Right lobe of liver (tissue), 4 donors: ENCODE measurements around the gene UBB.

ENCODE experiments used
- POLR2A ChIP-seq: fragments of 450-650 bp; IDR thresholded peaks from one replicate; pipeline ENCODE4 v1.6.1; 2017; ENCODE audit warnings: antibody characterized with exemption, mild to moderate bottlenecking
- TF ChIP-seq, protein P1 (sequence below), 4 donors: fragments of 200-600 bp in 3 of 4; fragments of 450-650 bp in 1 of 4; IDR thresholded peaks; one replicate each; pipeline versions ENCODE4 v1.5.1 to v1.8.0; 2016 to 2022; ENCODE audit warnings: antibody characterized with exemption in 4 of 4, mild to moderate bottlenecking in 2 of 4
- donor health status: DM: no; HTN: no; CAD: no.
- donor health status: DM: no; HTN: no; CAD: no.
- donor health status: DM: no; HTN: yes; CAD: no.

DNA sequence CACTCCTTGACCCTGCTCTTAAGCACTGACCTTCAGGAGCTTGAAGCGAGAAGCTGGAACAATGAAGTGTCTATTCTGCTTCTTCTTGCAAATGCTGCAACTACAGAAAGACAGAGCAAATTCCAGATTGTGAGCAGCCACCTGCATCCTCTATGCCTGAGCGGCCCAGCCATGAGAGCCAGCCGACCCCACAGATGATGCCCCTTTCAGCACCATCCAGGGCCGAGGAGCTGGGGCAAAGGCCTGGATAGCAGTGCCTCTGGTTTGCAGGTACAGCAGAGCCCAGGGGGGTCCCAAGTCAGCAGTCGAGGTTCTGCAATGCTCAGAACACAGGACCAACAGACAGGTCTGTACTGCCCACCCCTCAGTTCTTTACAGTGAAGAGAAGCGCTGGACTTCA lies 32.3 kb upstream of the UBB start:
- TF ChIP-seq, protein P1, sequence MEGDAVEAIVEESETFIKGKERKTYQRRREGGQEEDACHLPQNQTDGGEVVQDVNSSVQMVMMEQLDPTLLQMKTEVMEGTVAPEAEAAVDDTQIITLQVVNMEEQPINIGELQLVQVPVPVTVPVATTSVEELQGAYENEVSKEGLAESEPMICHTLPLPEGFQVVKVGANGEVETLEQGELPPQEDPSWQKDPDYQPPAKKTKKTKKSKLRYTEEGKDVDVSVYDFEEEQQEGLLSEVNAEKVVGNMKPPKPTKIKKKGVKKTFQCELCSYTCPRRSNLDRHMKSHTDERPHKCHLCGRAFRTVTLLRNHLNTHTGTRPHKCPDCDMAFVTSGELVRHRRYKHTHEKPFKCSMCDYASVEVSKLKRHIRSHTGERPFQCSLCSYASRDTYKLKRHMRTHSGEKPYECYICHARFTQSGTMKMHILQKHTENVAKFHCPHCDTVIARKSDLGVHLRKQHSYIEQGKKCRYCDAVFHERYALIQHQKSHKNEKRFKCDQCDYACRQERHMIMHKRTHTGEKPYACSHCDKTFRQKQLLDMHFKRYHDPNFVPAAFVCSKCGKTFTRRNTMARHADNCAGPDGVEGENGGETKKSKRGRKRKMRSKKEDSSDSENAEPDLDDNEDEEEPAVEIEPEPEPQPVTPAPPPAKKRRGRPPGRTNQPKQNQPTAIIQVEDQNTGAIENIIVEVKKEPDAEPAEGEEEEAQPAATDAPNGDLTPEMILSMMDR (IDR thresholded peaks at IDR 0.05) = no peak
- TF ChIP-seq POLR2A = no peak
